Upper lobe of right lung (tissue), 1 donor: ENCODE data around the gene BEND5. TPM values are rescaled to one million over a fixed set of nuclear protein-coding genes. Genes with fewer than 3 reads are reported as not detected.

Experiments
- ATAC-seq: fragments of 200-7000 bp; cut with Tn5 transposase; one replicate; pipeline ENCODE4 v1.9.1; 2020; ENCODE audit warnings: mild to moderate bottlenecking, moderate library complexity
- DNase-seq: peaks from one replicate; pipeline ENCODE4 v3.0.0-alpha.2; 2020
- H3K27ac ChIP-seq: fragments of 200-600 bp; one replicate; pipeline ENCODE4 v1.8.0; 2022
- H3K27me3 ChIP-seq: fragments of 200-600 bp; one replicate; pipeline ENCODE4 v1.8.0; 2022; ENCODE audit warnings: mild to moderate bottlenecking
- H3K36me3 ChIP-seq: fragments of 200-600 bp; one replicate; pipeline ENCODE4 v1.8.0; 2022
- H3K4me1 ChIP-seq: fragments of 200-600 bp; one replicate; pipeline ENCODE4 v1.8.0; 2022
- H3K4me3 ChIP-seq: fragments of 200-600 bp; one replicate; pipeline ENCODE4 v1.8.0; 2022; ENCODE audit warnings: mild to moderate bottlenecking
- H3K9me3 ChIP-seq: fragments of 200-600 bp; one replicate; pipeline ENCODE4 v1.8.0; 2022
- intact Hi-C: fragments of 100-400 bp; cut with DNase I; formaldehyde crosslinking; loops from one replicate; pipeline ENCODE4 v1.11.0; 2022
- total RNA-seq: library from RNA; stranded (reverse); fragmentation: NEBNext Ultra II Directional; extraction: Animal tissue kit (Norgen Biotek cat#: 25700); gene quantifications from one replicate; pipeline ENCODE4 v1.2.1, GENCODE V29; 2021
- TF ChIP-seq, protein P1 (sequence below): fragments of 200-600 bp; IDR thresholded peaks from one replicate; pipeline ENCODE4 v1.8.0; 2022; ENCODE audit warnings: antibody characterized with exemption
- donor health status: DM: no; HTN: yes; CAD: no; lungs with severe emphysema.

BEND5 gene
- total RNA-seq, 1 donor from 2014 or later, result 3.4 TPM

GRCh38 chr1:48704736-48705135 is 72.0 kb downstream of the BEND5 start:
- Histone ChIP-seq H3K4me3 (no peak overlapping the region), H3K9me3 (no peaks in the 10 kb centered on the region), H3K27me3 (no peaks in the 10 kb centered on the region), H3K36me3 (no peaks in the 10 kb centered on the region), H3K4me1 (no peaks in the 10 kb centered on the region), H3K27ac (no peak overlapping the region)
- TF ChIP-seq, protein P1, sequence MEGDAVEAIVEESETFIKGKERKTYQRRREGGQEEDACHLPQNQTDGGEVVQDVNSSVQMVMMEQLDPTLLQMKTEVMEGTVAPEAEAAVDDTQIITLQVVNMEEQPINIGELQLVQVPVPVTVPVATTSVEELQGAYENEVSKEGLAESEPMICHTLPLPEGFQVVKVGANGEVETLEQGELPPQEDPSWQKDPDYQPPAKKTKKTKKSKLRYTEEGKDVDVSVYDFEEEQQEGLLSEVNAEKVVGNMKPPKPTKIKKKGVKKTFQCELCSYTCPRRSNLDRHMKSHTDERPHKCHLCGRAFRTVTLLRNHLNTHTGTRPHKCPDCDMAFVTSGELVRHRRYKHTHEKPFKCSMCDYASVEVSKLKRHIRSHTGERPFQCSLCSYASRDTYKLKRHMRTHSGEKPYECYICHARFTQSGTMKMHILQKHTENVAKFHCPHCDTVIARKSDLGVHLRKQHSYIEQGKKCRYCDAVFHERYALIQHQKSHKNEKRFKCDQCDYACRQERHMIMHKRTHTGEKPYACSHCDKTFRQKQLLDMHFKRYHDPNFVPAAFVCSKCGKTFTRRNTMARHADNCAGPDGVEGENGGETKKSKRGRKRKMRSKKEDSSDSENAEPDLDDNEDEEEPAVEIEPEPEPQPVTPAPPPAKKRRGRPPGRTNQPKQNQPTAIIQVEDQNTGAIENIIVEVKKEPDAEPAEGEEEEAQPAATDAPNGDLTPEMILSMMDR, result no peak
- ATAC-seq, result no peak
- intact Hi-C loops, result no loop called here
- no peak for DNase-seq

- DNase-seq (no peak), ATAC-seq (no peak)
- intact Hi-C loops, result no loop called here
- TF ChIP-seq, protein P1, result no peak
- Histone ChIP-seq H3K27ac (no peak overlapping the region), H3K4me3 (no peak overlapping the region), H3K27me3 (no peaks in the 10 kb centered on the region), H3K4me1 (no peaks in the 10 kb centered on the region), H3K9me3 (no peaks in the 10 kb centered on the region), H3K36me3 (no peaks in the 10 kb centered on the region)
Observed at GRCh38 chr1:48701445-48701844, 75.2 kb downstream of the BEND5 start.

DNA sequence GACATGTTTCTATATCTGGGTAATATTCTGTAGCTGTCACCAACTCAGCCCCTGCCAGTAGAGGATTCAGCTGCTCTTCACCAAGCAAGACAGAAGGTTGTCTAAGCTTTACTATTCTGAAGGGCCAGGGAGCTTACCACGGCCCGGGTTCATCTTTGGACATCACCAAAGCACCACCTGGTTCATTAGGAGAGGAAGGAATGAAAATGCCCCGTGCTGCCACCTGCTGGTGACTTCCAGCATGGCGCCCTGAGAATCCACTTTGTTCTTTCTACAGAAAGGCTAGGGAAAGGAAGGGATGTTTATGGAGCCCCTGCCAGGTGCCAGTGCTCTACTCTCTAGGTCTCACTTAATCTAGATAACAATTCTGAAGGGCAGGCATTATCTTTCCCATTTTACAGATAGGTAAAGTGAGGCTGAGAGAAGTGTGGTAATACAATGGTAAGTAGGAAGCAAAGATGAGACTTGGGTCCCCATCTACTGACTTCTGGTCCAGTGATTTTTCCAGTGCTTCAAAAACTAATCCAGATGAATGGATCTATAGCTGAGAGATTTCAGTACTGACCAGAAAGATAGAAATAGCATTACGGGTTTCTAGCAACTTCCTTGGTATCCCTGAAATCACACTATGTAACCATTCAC is 79.5 kb downstream of the BEND5 start:
- Histone ChIP-seq H3K9me3 (no peaks in the 10 kb centered on the region), H3K27me3 (no peaks in the 10 kb centered on the region), H3K4me3 (no peak overlapping the region), H3K36me3 (no peaks in the 10 kb centered on the region), H3K27ac (no peak overlapping the region), H3K4me1 (no peaks in the 10 kb centered on the region)
- TF ChIP-seq, protein P1, result peak; percentile 94
- ATAC-seq (peak; percentile 62), DNase-seq (peak; percentile 75)
- intact Hi-C loops, result no loop called here

GRCh38 chr1:48695161-48695560 is 81.5 kb downstream of the BEND5 start:
- H3K4me3 ChIP-seq, result no peak overlapping the region
- no peak for DNase-seq
- intact Hi-C loops, result no loop called here
- no peak for ATAC-seq
- H3K36me3 ChIP-seq, result no peaks in the 10 kb centered on the region
- TF ChIP-seq, protein P1, result no peak
- no peak overlapping the region for H3K27ac ChIP-seq
- no peaks in the 10 kb centered on the region for H3K27me3 ChIP-seq
- H3K9me3 ChIP-seq, result no peaks in the 10 kb centered on the region
- no peaks in the 10 kb centered on the region for H3K4me1 ChIP-seq

DNA sequence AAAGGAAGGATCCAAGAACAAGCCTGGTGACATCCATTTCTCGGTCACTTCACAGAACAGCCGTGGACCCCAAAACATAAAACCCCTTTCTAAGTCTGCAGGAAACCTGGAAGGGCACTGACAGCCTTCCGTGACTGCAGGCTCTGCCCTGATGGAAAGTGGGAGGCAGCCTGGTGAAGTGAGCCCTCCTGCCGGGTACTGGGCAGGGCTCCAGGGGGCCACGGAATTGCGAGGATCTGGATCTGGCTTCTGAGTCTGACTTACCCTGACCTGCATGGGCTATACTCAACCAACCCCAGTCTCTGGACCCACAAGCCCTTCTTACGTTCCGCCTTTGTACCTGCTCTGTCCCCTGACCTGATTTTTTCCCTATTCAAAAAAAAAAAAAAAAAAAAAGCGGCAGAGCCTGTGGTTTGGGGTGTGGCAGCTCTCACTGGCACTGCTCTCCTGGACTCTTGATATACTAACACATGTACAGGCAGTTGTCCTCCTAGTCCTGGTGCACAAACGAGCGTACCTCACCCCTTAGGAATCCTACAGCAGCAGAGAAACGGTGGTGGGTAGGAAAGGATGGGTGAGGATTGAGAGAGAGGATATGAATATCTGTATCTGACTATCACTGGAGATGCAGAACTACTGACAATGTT is 82.9 kb downstream of the BEND5 start:
- Histone ChIP-seq H3K4me1 (no peaks in the 10 kb centered on the region), H3K27ac (no peak overlapping the region), H3K4me3 (no peak overlapping the region), H3K9me3 (no peaks in the 10 kb centered on the region), H3K27me3 (no peaks in the 10 kb centered on the region), H3K36me3 (no peaks in the 10 kb centered on the region)
- intact Hi-C loops, result no loop called here
- TF ChIP-seq, protein P1, result no peak
- ATAC-seq (peak; percentile 60), DNase-seq (no peak)
